Right cardiac atrium (tissue), 5 donors: ENCODE results near the gene DPEP2. TPM values are rescaled to one million over a fixed set of nuclear protein-coding genes. Genes with fewer than 3 reads are reported as not detected.
"Not testable (repeated sequence)": the region's sequence is repeated elsewhere in the genome, so short reads cannot be mapped to it uniquely, and the experiment has no call there.

ENCODE experiments used
- ATAC-seq, 2 donors: fragments of 200-7000 bp; cut with Tn5 transposase; one replicate each; pipeline versions ENCODE4 v1.8.0 to v1.9.1; 2020; ENCODE audit warnings: moderate library complexity in 2 of 2, mild to moderate bottlenecking in 1 of 2
- DNase-seq, 3 donors: peaks; one replicate each; pipeline ENCODE4 v3.0.0-alpha.2; 2020
- H3K27ac ChIP-seq: one replicate; pipeline ENCODE4 v1.5.1; 2013; ENCODE audit warnings: mild to moderate bottlenecking, low read length, control low read depth, moderate library complexity
- H3K27me3 ChIP-seq: one replicate; pipeline ENCODE4 v1.6.1; 2013; ENCODE audit not compliant: control insufficient read depth, insufficient read depth
- H3K4me1 ChIP-seq: one replicate; pipeline ENCODE4 v1.6.1; 2013; ENCODE audit warnings: low read length; ENCODE audit not compliant: control insufficient read depth, insufficient read depth
- H3K4me3 ChIP-seq: one replicate; pipeline ENCODE4 v1.5.1; 2013; ENCODE audit warnings: low read length, control low read depth
- H3K9me3 ChIP-seq: one replicate; pipeline ENCODE4 v1.6.1; 2013; ENCODE audit warnings: low read length; ENCODE audit not compliant: control insufficient read depth
- WGBS: extraction: QIAGEN DNeasy Blood & Tissue Kit; methylation state at CpG from one replicate; pipeline ENCODE4 v1.1.7; 2013; 5-methylcytosine and 5-hydroxymethylcytosine counted together
- intact Hi-C, 4 donors: fragments of 100-400 bp; cut with DNase I; formaldehyde crosslinking; loops; one replicate each; pipeline versions ENCODE4 v1.11.0 to v1.14.0; 2022 to 2023
- polyA plus RNA-seq: library from polyadenylated mRNA; stranded (reverse); fragments of 200-250 nt; gene quantifications from one replicate; pipeline ENCODE4 v1.2.3, GENCODE V29; 2013
- total RNA-seq, 4 donors: library from RNA; stranded (reverse); fragmentation: NEBNext Ultra II Directional; extraction: Animal tissue kit (Norgen Biotek cat#: 25700); gene quantifications; one replicate each; pipeline ENCODE4 v1.2.1, GENCODE V29; 2021
- donor health status: healthy with polysubstance abuse.
- donor health status: DM: no; HTN: yes; CAD: no.
- donor health status: DM: no; HTN: no; CAD: no.
- donor health status: DM: no; HTN: yes; CAD: no; lungs with severe emphysema.
- donor health status: DM: yes; HTN: yes; CAD: no.

DPEP2 gene
- total and polyA plus RNA-seq, 5 donors: 1.2 to 2.7 (median 1.5) TPM

DNA sequence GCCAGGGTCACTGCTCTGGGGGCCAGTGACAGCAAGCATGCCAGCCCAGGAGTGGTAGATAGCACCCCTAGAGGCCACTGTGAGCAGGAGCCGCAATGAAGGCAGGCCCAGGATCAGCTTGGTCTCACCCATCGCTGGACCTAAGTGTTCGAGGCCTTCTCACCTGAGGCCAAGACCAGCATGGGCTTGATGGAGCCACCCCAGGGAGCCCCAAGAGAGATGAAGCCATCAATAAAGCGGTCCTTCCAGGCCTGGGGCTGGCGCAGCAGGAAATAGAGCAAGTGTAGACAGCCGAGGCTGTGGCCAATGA, 57.1 kb downstream of the DPEP2 start:
- Histone ChIP-seq H3K27ac (no peak overlapping the region), H3K9me3 (no peaks in the 10 kb centered on the region), H3K4me1 (peaks cover under 1% of the 10 kb centered on the region), H3K4me3 (no peak overlapping the region), H3K27me3 (no peaks in the 10 kb centered on the region)
- DNase-seq (no peak), ATAC-seq (peak in 1 of 2 donors; percentile 11)
- WGBS: 74% methylated on average over 6 of the region's 6 CpGs
- intact Hi-C loops: no loop called here

DNA sequence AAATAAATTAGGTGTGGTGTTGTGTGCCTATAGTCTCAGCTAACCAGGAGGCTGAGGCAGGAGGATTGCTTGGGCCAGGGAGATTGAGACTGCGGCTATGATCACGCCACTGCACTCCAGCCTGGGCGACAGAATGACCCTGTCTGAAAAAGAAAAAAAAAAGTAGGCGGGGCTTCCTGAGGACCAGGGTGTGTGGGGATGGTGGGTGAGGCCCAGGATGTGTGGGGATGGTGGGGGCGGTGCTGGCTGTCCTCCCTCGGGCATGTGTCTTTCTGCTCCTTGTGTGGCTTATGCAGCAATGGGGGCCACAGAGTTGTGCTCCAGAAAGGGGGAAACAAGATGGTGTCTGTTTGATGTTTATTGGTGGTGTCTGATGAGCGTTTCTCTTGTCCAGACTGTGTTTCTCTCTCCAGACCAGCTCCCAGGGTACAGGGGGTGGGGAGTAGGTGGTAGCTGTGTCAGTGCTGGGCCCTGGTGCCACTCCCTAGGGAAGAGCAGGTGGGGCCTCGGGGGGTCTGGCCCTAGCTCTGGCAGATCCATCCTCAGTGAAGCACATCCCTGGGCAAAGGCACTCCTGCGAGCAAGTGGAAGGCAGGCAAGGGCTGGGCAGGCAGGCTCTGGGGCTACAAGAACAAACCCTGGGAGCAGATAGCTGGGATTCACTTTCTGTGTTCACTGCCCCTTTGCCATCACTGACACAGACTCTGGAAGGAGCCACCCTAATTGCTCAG, 57.6 kb downstream of the DPEP2 start:
- 75% methylated on average over 9 of the region's 9 CpGs for WGBS
- H3K27me3 ChIP-seq: no peaks in the 10 kb centered on the region
- DNase-seq (peak in 1 of 3 donors; percentile 65), ATAC-seq (no peak)
- no peaks in the 10 kb centered on the region for H3K9me3 ChIP-seq
- no peak overlapping the region for H3K4me3 ChIP-seq
- peaks cover 4% of the 10 kb centered on the region for H3K4me1 ChIP-seq
- intact Hi-C loops: no loop called here
- H3K27ac ChIP-seq: no peak overlapping the region

DNA sequence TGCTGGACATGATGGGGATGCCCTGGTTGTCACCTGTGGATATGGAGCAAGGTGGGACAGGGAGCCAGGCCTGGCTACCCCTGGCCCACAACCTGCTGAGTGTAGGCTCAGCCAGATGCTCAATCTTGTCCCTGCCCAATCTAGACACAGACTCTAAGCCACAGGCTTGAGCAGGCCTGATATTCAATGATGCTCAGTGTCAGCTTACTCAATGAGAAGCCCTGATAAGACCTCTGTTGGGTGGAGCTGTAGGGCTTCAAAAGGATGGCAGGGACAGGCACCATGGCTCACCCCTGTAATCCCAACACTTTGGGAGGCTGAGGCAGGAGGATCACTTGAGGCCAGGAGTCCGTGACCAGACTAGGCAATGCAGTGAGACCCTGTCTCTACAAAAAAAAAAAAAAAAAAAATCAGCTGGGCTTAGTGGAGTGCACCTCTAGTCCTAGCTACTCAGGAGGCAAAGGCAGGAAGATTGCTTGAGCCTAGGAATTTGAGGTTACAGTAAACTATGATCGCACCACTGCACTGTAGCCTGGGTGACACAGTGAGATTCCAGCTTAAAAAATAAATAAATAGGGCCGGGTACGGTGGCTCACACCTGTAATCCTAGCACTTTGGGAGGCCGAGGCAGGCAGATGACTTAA, 58.7 kb downstream of the DPEP2 start:
- H3K9me3 ChIP-seq: no peaks in the 10 kb centered on the region
- H3K4me1 ChIP-seq: peaks cover 4% of the 10 kb centered on the region
- no peak overlapping the region for H3K27ac ChIP-seq
- 96% methylated on average over 5 of the region's 5 CpGs for WGBS
- no peak overlapping the region for H3K4me3 ChIP-seq
- intact Hi-C loops: no loop called here
- DNase-seq (no peak), ATAC-seq (no peak)
- no peaks in the 10 kb centered on the region for H3K27me3 ChIP-seq

DNA sequence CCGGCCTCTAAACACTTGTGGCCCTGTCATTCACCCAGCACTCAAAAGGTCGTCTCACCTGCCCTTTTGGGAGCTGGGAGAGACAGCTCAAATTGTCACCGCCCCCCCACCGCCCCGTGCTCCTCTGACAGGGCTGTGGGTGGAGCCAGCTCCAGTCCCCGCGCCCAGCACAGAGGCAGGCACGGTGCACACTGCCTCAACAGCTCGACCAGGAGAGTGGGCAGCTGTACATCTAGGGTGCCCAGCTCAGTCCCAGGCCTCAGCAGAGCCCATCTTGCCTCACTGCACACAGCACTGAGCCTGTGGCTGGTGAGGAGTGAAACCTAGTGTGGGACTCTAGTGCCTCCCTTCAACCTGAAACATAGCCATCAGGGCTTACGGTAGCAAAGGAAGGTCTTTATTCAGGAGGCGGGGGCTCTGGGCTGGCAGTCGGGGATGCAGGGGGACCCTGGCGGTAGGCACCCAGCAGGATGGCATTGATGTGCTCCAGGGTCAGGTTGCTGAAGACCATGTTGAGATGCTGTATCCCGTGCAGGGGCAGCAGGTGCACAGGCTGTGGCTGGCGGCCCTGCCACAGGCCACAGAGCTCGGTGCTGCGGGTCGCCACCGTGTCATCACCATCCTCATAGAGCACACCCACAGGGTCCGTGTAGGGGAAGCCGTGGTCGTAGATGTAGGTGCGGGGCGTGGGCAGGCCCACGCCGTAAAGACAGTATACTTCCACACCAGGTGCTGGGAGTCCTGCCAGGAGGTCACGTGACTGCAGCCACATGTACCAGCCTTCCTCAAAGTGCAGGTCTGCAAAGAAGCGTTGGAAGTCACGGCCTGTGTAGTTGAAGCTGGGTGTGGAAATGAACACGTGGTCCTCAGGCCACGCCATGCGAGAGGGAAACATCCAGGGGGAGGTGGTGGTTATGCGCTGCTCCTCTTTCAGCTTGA, 59.5 kb downstream of the DPEP2 start:
- ATAC-seq (no peak), DNase-seq (peak in 2 of 3 donors; percentile 69 to 80)
- WGBS: 79% methylated on average over 33 of the region's 33 CpGs
- no peak overlapping the region for H3K4me3 ChIP-seq
- no peaks in the 10 kb centered on the region for H3K27me3 ChIP-seq
- H3K27ac ChIP-seq: no peak overlapping the region
- intact Hi-C loops: no loop called here
- H3K9me3 ChIP-seq: no peaks in the 10 kb centered on the region
- peaks cover 4% of the 10 kb centered on the region for H3K4me1 ChIP-seq

DNA sequence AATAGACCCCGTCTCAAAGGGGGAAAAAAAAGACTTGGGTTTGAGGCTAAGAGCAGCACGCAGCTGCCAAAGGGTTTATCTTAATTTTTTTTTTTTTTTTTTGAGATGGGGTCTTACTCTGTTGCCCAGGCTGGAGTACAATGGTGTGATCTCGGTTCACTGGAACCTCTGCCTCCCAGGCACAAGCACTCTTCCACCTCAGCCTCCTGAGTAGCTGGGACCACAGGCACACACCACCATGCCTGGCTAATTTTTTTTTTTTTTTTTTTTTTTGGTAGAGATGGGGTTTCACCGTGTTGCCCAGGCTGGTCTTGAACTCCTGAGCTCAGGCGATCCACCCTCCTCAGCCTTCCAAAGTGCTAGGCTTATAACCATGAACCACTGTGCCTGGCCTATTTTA, 61.6 kb downstream of the DPEP2 start:
- DNase-seq, H3K27ac ChIP-seq, ATAC-seq, H3K4me1 ChIP-seq, H3K9me3 ChIP-seq, H3K4me3 ChIP-seq, intact Hi-C loops, H3K27me3 ChIP-seq: not testable (repeated sequence)
- 90% methylated on average over 5 of the region's 5 CpGs for WGBS

Other genes with a start within 250 kb of the DPEP2 start
- 10 to 100 TPM; 11.1 to 16.3 (median 12.4) TPM for gene RANBP10, start 192.9 kb downstream of the DPEP2 start, total RNA-seq
- gene RANBP10, start 192.9 kb downstream of the DPEP2 start, polyA plus RNA-seq: 6.9 TPM
- gene TSNAXIP1, start 192.6 kb downstream of the DPEP2 start, total RNA-seq: under 1 TPM; 0.56 to 0.94 (median 0.79) TPM
- 1.1 TPM for gene TSNAXIP1, start 192.6 kb downstream of the DPEP2 start, polyA plus RNA-seq
- 10 to 100 TPM; 27.5 to 34.0 (median 32.0) TPM for gene THAP11, start 157.2 kb downstream of the DPEP2 start, total RNA-seq
- gene THAP11, start 157.2 kb downstream of the DPEP2 start, polyA plus RNA-seq: 20.8 TPM
- 10 to 100 TPM; 66.6 to 80.7 (median 68.2) TPM for gene NUTF2, start 152.6 kb downstream of the DPEP2 start, total RNA-seq
- 125 TPM for gene NUTF2, start 152.6 kb downstream of the DPEP2 start, polyA plus RNA-seq
- gene CENPT, start 151.8 kb downstream of the DPEP2 start, total RNA-seq: 10 to 100 TPM; 24.3 to 29.0 (median 27.4) TPM
- gene CENPT, start 151.8 kb downstream of the DPEP2 start, polyA plus RNA-seq: 26.7 TPM
- 10 to 100 TPM; 29.7 to 35.6 (median 31.9) TPM for gene EDC4, start 126.4 kb downstream of the DPEP2 start, total RNA-seq
- gene EDC4, start 126.4 kb downstream of the DPEP2 start, polyA plus RNA-seq: 21.7 TPM
- gene NRN1L, start 114.6 kb downstream of the DPEP2 start, total RNA-seq: under 1 TPM in 1 of 4 donors, not detected in 3; 0.53 TPM
- 0.41 TPM for gene NRN1L, start 114.6 kb downstream of the DPEP2 start, polyA plus RNA-seq
- 10 to 100 TPM; 23.8 to 31.1 (median 27.0) TPM for gene PSKH1, start 106.2 kb downstream of the DPEP2 start, total RNA-seq
- gene PSKH1, start 106.2 kb downstream of the DPEP2 start, polyA plus RNA-seq: 26.8 TPM
- under 1 TPM in 3 of 4 donors, not detected in 1; 0.37 to 0.94 (median 0.42) TPM for gene CTRL, start 67.6 kb downstream of the DPEP2 start, total RNA-seq
- 0.66 TPM for gene CTRL, start 67.6 kb downstream of the DPEP2 start, polyA plus RNA-seq
- gene PSMB10, start 62.6 kb downstream of the DPEP2 start, total RNA-seq: 10 to 100 TPM; 49.1 to 64.0 (median 58.5) TPM
- 92.8 TPM for gene PSMB10, start 62.6 kb downstream of the DPEP2 start, polyA plus RNA-seq
- gene LCAT, start 55.4 kb downstream of the DPEP2 start, total RNA-seq: 10 to 100 TPM; 15.0 to 27.0 (median 16.1) TPM
- 17.4 TPM for gene LCAT, start 55.4 kb downstream of the DPEP2 start, polyA plus RNA-seq
- gene SLC12A4, start 30.8 kb downstream of the DPEP2 start, total RNA-seq: 100 to 1,000 TPM in 1 of 4 donors, 10 to 100 TPM in 3; 64.6 to 114 (median 66.8) TPM
- 49.3 TPM for gene SLC12A4, start 30.8 kb downstream of the DPEP2 start, polyA plus RNA-seq
- not detected for gene DPEP3, start 19.0 kb downstream of the DPEP2 start, total RNA-seq
- gene DPEP3, start 19.0 kb downstream of the DPEP2 start, polyA plus RNA-seq: not detected
- not detected for gene DPEP2NB, start 16.4 kb upstream of the DPEP2 start, total RNA-seq
- gene DPEP2NB, start 16.4 kb upstream of the DPEP2 start, polyA plus RNA-seq: not detected
- gene DDX28, start 23.7 kb upstream of the DPEP2 start, total RNA-seq: 1 to 10 TPM; 6.7 to 7.8 (median 7.4) TPM
- gene DDX28, start 23.7 kb upstream of the DPEP2 start, polyA plus RNA-seq: 8.4 TPM
- gene DUS2, start 23.8 kb upstream of the DPEP2 start, total RNA-seq: 1 to 10 TPM; 5.1 to 9.5 (median 6.8) TPM
- 4.3 TPM for gene DUS2, start 23.8 kb upstream of the DPEP2 start, polyA plus RNA-seq
- gene NFATC3, start 85.9 kb upstream of the DPEP2 start, total RNA-seq: 10 to 100 TPM; 28.7 to 34.7 (median 33.6) TPM
- 8.1 TPM for gene NFATC3, start 85.9 kb upstream of the DPEP2 start, polyA plus RNA-seq
- under 1 TPM; 0.14 to 0.59 (median 0.36) TPM for gene ESRP2, start 236.6 kb upstream of the DPEP2 start, total RNA-seq
- gene ESRP2, start 236.6 kb upstream of the DPEP2 start, polyA plus RNA-seq: 0.16 TPM
- gene PLA2G15, start 245.9 kb upstream of the DPEP2 start, total RNA-seq: 10 to 100 TPM; 20.2 to 30.8 (median 28.7) TPM
- gene PLA2G15, start 245.9 kb upstream of the DPEP2 start, polyA plus RNA-seq: 18.2 TPM